Astrocyte (in vitro differentiated cells and primary cell): ENCODE results near the gene OLA1. TPM values are rescaled to one million over a fixed set of nuclear protein-coding genes. Genes with fewer than 3 reads are reported as not detected.

ENCODE experiments used
- DNase-seq: peaks from one replicate; pipeline ENCODE4 v3.0.0-alpha.2; 2010; ENCODE audit warnings: low read depth
- FAIRE-seq: peaks from 2 replicates; lab custom pipeline; 2011; peaks lifted over from hg19 to GRCh38; lab: Jason Lieb, UNC
- H2AFZ ChIP-seq: 2 replicates; pipeline ENCODE4 v1.6.0; 2012; ENCODE audit warnings: low read depth, low read length, inconsistent platforms
- H3K27ac ChIP-seq: 2 replicates; pipeline ENCODE4 v1.5.1; 2011; ENCODE audit warnings: low read depth, low read length, inconsistent platforms
- H3K27me3 ChIP-seq: 2 replicates; pipeline ENCODE4 v1.6.0; 2011; ENCODE audit warnings: low read length, inconsistent platforms; ENCODE audit not compliant: insufficient read depth
- H3K36me3 ChIP-seq: 2 replicates; pipeline ENCODE4 v1.5.1; 2011; ENCODE audit warnings: low read length, inconsistent platforms; ENCODE audit not compliant: insufficient read depth
- H3K4me1 ChIP-seq: 2 replicates; pipeline ENCODE4 v1.5.1; 2011; ENCODE audit warnings: low read length, inconsistent platforms; ENCODE audit not compliant: insufficient read depth
- H3K4me2 ChIP-seq: 2 replicates; pipeline ENCODE4 v1.6.0; 2012; ENCODE audit warnings: low read length, inconsistent platforms
- H3K4me3 ChIP-seq: 2 replicates; pipeline ENCODE4 v1.5.1; 2011; ENCODE audit warnings: low read depth, mild to moderate bottlenecking, low read length, inconsistent platforms; ENCODE audit not compliant: insufficient read depth
- H3K79me2 ChIP-seq: 2 replicates; pipeline ENCODE4 v1.6.0; 2012; ENCODE audit warnings: mild to moderate bottlenecking, low read length, inconsistent platforms; ENCODE audit not compliant: insufficient read depth
- H3K9ac ChIP-seq: 2 replicates; pipeline ENCODE4 v1.6.0; 2012; ENCODE audit warnings: mild to moderate bottlenecking, low read length, inconsistent platforms
- H3K9me3 ChIP-seq: 2 replicates; pipeline ENCODE4 v1.5.1; 2012; ENCODE audit warnings: low read depth, mild to moderate bottlenecking, low read length, inconsistent platforms; ENCODE audit not compliant: insufficient read depth
- H4K20me1 ChIP-seq: 2 replicates; pipeline ENCODE4 v1.6.0; 2012; ENCODE audit warnings: low read length, inconsistent platforms; ENCODE audit not compliant: insufficient read depth
- H3K27ac Mint-ChIP-seq: one replicate; pipeline ENCODE4 v1.8.0; 2021; ENCODE audit warnings: mild to moderate bottlenecking, mixed read lengths; ENCODE audit not compliant: unreplicated experiment
- H3K27me3 Mint-ChIP-seq: one replicate; pipeline ENCODE4 v1.8.0; 2021; ENCODE audit warnings: low read depth, mixed read lengths; ENCODE audit not compliant: unreplicated experiment
- H3K36me3 Mint-ChIP-seq: one replicate; pipeline ENCODE4 v1.8.0; 2021; ENCODE audit warnings: low read depth, mixed read lengths; ENCODE audit not compliant: unreplicated experiment
- H3K4me1 Mint-ChIP-seq: one replicate; pipeline ENCODE4 v1.8.0; 2021; ENCODE audit warnings: low read depth, mixed read lengths; ENCODE audit not compliant: unreplicated experiment
- H3K4me3 Mint-ChIP-seq: one replicate; pipeline ENCODE4 v1.8.0; 2021; ENCODE audit warnings: mild to moderate bottlenecking, moderate library complexity, mixed read lengths; ENCODE audit not compliant: unreplicated experiment
- H3K9me3 Mint-ChIP-seq: one replicate; pipeline ENCODE4 v1.8.0; 2021; ENCODE audit warnings: mild to moderate bottlenecking, mixed read lengths; ENCODE audit not compliant: unreplicated experiment
- EZH2 ChIP-seq: IDR thresholded peaks from 2 replicates; pipeline ENCODE4 v1.6.1; 2012; ENCODE audit warnings: mild to moderate bottlenecking, low read length, inconsistent platforms; ENCODE audit not compliant: insufficient read depth
- total RNA-seq: library from RNA; stranded (reverse); gene quantifications from 2 replicates; pipeline ENCODE4 v1.2.1, GENCODE V29; 2021
- TF ChIP-seq, protein P1 (sequence below): IDR thresholded peaks from 2 replicates; pipeline ENCODE4 v1.5.1; 2011; ENCODE audit warnings: low read depth, mild to moderate bottlenecking, inconsistent platforms, low read length, moderate library complexity; ENCODE audit not compliant: insufficient read depth

The OLA1 gene
- total RNA-seq, 1 donor from 2014 or later, result 104 TPM

DNA sequence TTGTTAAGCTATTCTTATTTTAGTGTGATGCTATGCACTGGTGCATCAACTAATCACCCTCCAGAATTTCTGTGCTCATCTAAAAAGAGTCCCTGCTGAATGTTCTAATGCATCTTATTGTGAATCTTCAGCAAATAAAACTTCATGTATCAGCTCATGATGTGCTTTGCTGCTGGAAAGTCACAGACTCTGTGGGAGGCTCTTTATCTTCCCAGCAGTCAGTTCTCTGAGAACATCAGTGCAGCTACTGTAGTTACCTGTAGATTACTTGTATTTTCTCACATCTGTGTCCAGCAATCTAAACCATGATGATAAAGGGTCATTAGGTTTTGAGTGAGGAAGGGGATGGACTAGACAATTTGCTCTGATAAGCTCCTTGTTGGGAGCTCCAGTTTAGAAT is 141.6 kb downstream of the OLA1 start:
- no peak overlapping the region for H3K27ac Mint-ChIP-seq
- no peak for FAIRE-seq
- no peak overlapping the region for H3K4me2 ChIP-seq

DNA sequence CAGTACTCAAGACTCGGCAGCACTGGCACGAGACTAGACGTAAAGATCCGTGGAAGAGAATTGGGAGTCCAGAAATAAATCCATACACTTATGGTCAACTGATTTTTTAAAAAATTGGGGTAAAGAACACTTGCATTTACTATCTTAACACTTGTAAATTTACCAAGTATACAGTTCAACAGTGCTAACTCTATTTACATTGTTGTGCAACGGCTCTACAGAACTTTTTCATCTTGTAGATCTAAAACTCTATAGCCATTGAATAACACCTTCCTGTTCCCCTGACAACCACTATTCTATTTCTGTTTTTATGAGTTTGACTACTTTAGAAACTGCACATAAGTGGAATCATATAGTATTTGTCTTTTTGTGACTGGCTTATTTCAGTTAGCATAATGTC is 153.8 kb downstream of the OLA1 start:
- Mint-ChIP-seq H3K36me3 (peaks cover 3% of the 10 kb centered on the region), H3K9me3 (no peaks in the 10 kb centered on the region), H3K27me3 (no peaks in the 10 kb centered on the region), H3K27ac (no peak overlapping the region), H3K4me1 (no peaks in the 10 kb centered on the region), H3K4me3 (no peak overlapping the region)
- Histone ChIP-seq H3K27ac (no peak overlapping the region), H3K79me2 (no peaks in the 10 kb centered on the region), H3K9ac (no peak overlapping the region), H2AFZ (no peak overlapping the region), H3K4me3 (no peak overlapping the region), H3K36me3 (no peaks in the 10 kb centered on the region), H3K27me3 (no peaks in the 10 kb centered on the region), H4K20me1 (no peaks in the 10 kb centered on the region), H3K4me2 (no peak overlapping the region), H3K9me3 (no peaks in the 10 kb centered on the region), H3K4me1 (no peaks in the 10 kb centered on the region)
- TF ChIP-seq, protein P1, sequence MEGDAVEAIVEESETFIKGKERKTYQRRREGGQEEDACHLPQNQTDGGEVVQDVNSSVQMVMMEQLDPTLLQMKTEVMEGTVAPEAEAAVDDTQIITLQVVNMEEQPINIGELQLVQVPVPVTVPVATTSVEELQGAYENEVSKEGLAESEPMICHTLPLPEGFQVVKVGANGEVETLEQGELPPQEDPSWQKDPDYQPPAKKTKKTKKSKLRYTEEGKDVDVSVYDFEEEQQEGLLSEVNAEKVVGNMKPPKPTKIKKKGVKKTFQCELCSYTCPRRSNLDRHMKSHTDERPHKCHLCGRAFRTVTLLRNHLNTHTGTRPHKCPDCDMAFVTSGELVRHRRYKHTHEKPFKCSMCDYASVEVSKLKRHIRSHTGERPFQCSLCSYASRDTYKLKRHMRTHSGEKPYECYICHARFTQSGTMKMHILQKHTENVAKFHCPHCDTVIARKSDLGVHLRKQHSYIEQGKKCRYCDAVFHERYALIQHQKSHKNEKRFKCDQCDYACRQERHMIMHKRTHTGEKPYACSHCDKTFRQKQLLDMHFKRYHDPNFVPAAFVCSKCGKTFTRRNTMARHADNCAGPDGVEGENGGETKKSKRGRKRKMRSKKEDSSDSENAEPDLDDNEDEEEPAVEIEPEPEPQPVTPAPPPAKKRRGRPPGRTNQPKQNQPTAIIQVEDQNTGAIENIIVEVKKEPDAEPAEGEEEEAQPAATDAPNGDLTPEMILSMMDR, result no peak
- no peak for TF ChIP-seq EZH2
- FAIRE-seq (no peak), DNase-seq (no peak)

More for the DNA sequence above, 141.6 kb downstream of the OLA1 start:
- H3K4me1 Mint-ChIP-seq, result no peaks in the 10 kb centered on the region
- Histone ChIP-seq H3K27me3 (no peaks in the 10 kb centered on the region), H2AFZ (no peak overlapping the region), H3K79me2 (no peaks in the 10 kb centered on the region), H3K4me3 (no peak overlapping the region), H3K27ac (no peak overlapping the region), H3K36me3 (no peaks in the 10 kb centered on the region), H3K9ac (no peak overlapping the region), H4K20me1 (no peaks in the 10 kb centered on the region), H3K9me3 (no peaks in the 10 kb centered on the region), H3K4me1 (no peaks in the 10 kb centered on the region)
- no peak for TF ChIP-seq EZH2
- TF ChIP-seq, protein P1, result no peak
- no peak for DNase-seq
- H3K9me3 Mint-ChIP-seq, result no peaks in the 10 kb centered on the region
- no peaks in the 10 kb centered on the region for H3K36me3 Mint-ChIP-seq
- H3K4me3 Mint-ChIP-seq, result no peak overlapping the region
- no peaks in the 10 kb centered on the region for H3K27me3 Mint-ChIP-seq

DNA sequence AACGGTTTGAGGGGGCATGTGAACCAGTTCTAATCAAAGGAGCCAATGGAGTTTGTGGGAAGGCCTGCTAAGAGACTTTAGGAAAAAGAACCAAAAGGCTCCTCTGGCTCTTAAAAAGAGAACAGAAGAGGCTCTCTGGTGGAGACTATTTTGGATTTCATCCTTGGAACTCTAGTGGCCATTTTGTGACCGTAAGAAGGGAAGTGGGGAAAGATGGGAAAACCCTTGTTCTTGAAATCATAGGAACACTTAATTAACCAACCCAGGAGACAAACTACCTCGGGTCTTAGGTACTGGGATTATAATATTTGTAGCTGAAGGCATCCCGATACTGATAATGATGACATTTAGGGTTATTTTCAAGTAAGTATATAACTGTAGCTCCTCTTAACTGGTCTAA is 157.9 kb downstream of the OLA1 start:
- DNase-seq, result no peak
- H3K4me2 ChIP-seq, result no peak overlapping the region
- peaks cover 3% of the 10 kb centered on the region for H3K36me3 Mint-ChIP-seq

More for the DNA sequence above, 157.9 kb downstream of the OLA1 start:
- FAIRE-seq, result no peak
- no peaks in the 10 kb centered on the region for H3K4me1 ChIP-seq
- Mint-ChIP-seq H3K4me1 (no peaks in the 10 kb centered on the region), H3K27ac (no peak overlapping the region), H3K27me3 (no peaks in the 10 kb centered on the region), H3K4me3 (no peak overlapping the region), H3K9me3 (no peaks in the 10 kb centered on the region)
- no peak overlapping the region for H3K27ac ChIP-seq
- no peak overlapping the region for H2AFZ ChIP-seq
- no peaks in the 10 kb centered on the region for H3K36me3 ChIP-seq
- H3K79me2 ChIP-seq, result no peaks in the 10 kb centered on the region
- no peaks in the 10 kb centered on the region for H4K20me1 ChIP-seq
- no peaks in the 10 kb centered on the region for H3K9me3 ChIP-seq
- no peak overlapping the region for H3K9ac ChIP-seq
- no peak for TF ChIP-seq EZH2
- TF ChIP-seq, protein P1, result no peak
- no peak overlapping the region for H3K4me3 ChIP-seq
- no peaks in the 10 kb centered on the region for H3K27me3 ChIP-seq
